SHP77 (cell line): ENCODE results near the gene TOR1AIP2.
"Not testable (repeated sequence)": the region's sequence is repeated elsewhere in the genome, so short reads cannot be mapped to it uniquely, and the experiment has no call there.

ENCODE experiments used
- DNase-seq, 2 experiments: peaks; one replicate each; lab custom pipeline; 2025; lab: John Stamatoyannopoulos, UW

The TOR1AIP2 gene

DNA sequence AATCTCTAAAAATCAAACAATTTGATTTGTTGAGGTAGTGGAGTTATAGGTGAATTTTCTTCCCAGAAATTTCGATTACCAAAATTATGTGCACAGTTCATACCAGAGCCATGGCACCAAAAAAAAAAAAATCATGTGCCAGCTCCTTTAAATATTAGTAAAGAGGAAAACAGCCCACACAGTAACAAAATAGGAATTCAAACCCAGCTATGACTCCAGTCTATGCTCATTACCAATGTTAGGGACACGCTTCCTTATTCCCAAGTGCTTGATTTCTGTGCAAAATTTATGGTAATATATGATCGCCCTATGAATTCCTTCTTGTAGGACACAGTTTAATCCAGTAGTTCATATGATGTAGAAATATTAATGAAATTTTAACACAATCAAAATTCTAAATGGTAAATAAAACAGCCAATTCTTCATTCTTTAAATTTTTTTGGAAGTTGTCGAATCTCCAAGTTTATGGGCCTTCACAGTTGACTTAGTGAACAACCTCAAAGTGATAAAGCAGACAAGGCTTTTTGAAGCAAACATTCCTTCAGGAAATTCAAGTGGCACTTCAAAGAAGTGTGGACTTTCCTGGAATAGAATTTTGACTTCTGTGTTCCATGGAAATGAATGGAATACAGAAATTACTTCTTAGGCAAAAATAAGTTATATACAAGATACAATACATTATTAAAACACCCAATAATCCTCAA lies 1.9 kb downstream of the TOR1AIP2 start:
- DNase-seq, result no peak

DNA sequence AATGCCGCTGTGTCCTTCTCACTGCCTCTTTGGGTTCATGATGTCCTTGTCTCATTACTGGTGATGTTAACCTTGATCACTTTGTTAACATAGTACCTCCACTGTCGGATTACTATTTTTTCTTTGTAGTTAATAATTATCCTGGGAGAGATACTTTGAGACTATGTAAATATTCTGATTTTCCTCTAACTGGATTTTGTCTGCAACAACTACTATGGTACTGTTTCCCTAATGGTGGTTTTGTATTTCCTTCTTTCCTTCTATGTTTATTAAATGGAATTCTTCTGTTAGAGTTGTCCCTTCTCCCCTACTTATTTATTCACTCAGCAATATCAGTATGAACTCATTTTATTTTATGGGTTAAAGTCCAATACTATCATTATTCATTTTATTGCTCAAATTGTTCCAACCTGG lies 4.2 kb downstream of the TOR1AIP2 start:
- DNase-seq, result no peak

- DNase-seq, result no peak
Observed at GRCh38 chr1:179872558-179872957, 5.0 kb downstream of the TOR1AIP2 start.

DNA sequence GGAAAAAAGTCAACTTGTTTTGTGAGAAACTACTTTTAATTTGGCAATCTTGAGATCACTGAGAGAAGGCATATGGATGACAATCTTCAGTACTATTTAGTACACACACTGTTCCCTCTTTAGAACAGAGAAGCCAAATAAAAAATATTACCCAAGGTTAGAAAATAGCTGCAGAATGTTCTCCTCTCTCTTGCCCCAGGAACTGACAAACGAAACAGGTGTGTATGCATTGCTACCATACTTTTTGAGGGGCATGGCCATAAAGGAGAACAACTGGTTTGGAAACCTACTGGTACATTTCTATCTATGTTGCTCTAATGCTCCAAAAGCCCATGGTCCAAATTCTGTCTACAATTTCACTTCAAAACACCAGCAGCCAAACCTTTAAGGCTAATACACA lies 5.7 kb downstream of the TOR1AIP2 start:
- no peak for DNase-seq

GRCh38 chr1:179870870-179871269 lies 6.7 kb downstream of the TOR1AIP2 start:
- no peak for DNase-seq

DNA sequence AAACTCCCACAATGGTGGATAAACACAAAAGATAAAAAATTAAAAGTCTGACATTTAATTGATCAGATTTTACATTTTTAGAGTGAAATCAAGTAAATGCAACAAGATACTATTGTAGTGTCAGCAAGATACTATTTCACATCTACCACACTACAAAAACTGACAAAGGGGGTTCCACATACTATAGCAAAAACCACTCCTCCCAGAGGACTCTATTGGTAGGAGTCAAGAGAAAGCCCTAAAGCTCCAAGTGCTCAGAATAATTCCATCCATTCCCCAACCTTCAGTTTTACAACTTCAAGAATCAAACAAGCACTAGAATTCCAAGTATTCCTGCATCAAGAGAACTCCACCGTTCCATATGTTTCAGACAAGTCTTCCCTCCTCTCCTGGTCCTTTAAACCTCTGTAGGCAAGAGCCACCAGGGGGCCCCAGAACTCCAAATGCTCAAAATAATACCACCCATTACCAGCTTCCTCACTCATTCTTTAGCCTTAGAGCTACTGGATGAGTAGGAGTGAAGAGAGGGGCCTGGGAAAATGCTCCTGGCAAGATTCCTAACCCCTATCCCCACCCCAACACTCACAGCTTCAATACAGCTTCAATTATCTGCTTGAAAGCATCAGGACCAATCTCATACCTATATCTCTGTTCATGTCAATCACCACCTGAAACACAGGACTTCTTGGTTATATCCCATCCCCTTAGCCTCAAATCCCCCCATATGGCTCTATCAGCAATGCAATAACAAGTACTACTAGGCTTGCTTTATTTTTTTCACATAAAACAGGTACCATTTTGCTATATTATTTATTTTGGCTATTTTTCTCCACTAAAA lies 9.9 kb downstream of the TOR1AIP2 start:
- peak; percentile 25 to 56 for DNase-seq

GRCh38 chr1:179866616-179867015 lies 11.0 kb downstream of the TOR1AIP2 start:
- no peak for DNase-seq

- no peak for DNase-seq
Observed at GRCh38 chr1:179865377-179865776, 12.2 kb downstream of the TOR1AIP2 start.

DNA sequence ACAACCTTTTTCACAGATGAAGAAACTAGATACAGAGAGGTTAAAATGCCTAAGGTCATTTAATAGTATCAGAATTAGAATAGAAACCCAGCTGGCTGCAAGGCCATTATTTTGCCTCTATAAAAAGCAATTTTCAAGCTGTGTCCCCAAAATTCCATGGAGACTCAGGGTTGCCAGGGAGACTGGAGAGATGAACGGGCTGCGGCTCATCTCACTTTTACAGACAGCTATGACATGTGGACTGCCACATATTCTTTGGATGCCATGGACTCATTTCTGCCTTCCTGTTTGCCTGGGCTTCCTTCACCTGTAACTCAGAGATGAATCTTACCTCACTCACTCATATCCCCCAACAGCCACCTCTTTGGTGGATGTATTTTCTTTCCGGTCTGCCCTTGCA lies 17.0 kb downstream of the TOR1AIP2 start:
- no peak for DNase-seq

DNA sequence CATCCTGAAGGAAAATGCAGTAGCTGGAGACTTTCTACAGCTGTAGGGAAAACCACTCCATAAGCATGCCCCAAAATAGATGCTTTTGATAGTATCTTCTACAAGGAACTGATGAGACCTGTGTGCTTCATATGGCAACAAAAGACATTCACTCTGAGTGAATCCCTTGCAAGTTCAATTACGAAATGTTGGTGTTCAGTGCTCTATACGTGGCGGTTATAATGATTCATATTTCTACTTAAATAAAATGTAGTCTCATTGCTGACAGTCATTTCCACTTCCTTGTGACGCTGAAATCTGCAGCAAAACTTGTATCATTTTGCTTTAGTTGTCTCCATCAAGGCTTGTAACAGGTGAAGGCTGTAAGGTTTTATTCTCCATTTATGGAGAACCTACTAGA lies 20.6 kb downstream of the TOR1AIP2 start:
- no peak for DNase-seq

- no peak for DNase-seq
Observed at GRCh38 chr1:179856296-179856695, 21.3 kb downstream of the TOR1AIP2 start.

DNA sequence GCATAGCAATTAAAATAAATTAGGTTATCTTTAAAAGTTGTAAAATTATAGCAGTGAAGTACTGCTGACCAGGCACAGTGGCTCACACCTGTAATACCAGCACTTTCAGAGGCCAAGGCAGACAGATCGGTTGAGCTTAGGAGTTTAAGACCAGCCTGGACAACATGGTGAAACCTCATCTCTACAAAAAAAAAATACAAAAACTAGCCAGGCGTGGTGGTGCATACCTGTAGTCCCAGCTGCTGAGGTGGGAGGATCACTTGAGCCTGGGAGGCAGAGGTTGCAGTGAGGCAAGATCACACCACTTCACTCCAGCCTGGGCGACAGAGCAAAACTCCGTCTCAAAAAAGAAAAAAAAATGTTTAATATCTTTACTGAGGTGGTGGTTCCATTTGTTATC lies 21.8 kb downstream of the TOR1AIP2 start:
- not testable (repeated sequence) for DNase-seq

DNA sequence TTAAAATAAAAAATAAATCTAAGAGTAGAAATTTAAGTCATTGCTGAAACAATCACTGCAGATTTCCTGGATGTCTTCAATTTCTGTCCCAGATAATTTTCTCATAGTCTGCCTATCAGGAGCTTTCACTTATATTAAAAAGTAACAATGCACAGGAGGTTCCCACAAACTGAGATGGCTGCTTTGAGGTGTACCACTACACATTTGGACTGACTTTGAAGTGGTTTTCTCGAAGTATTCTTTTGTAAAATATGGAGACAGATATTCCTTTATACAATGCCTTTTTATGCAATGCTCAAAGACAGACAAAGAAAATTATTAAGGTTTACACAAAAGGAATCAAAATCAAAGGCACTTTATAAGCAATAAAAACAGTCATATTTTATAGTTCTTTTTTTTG lies 24.5 kb downstream of the TOR1AIP2 start:
- no peak for DNase-seq

GRCh38 chr1:179848233-179848632 lies 29.4 kb downstream of the TOR1AIP2 start:
- no peak for DNase-seq

DNA sequence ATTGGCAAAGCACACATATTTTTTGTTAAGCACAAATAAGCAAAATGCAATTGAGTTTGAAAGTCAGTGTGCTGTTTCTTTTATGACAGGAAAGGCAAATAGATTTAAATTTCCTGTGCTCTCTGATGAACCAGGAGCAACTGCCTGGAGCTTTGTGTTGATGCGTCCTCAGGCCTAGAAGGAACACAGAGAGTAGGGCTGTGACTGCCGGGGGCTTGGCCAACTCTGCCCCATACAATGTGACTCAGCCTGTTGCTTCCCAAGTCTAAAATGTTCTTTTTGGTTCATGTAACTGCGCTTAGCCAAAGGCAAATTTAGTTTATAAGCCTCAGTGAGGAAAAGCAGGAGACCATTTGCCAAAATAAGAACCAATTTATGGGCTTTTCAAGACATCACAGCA lies 37.5 kb downstream of the TOR1AIP2 start:
- DNase-seq, result no peak

GRCh38 chr1:179836686-179837445 lies 40.7 kb downstream of the TOR1AIP2 start:
- not testable (repeated sequence) for DNase-seq

- DNase-seq, result no peak
Observed at GRCh38 chr1:179831852-179832699, 45.5 kb downstream of the TOR1AIP2 start.

GRCh38 chr1:179831225-179831624 lies 46.4 kb downstream of the TOR1AIP2 start:
- peak; percentile 35 to 36 for DNase-seq

- DNase-seq, result no peak
Observed at GRCh38 chr1:179828554-179829110, 49.0 kb downstream of the TOR1AIP2 start.

DNA sequence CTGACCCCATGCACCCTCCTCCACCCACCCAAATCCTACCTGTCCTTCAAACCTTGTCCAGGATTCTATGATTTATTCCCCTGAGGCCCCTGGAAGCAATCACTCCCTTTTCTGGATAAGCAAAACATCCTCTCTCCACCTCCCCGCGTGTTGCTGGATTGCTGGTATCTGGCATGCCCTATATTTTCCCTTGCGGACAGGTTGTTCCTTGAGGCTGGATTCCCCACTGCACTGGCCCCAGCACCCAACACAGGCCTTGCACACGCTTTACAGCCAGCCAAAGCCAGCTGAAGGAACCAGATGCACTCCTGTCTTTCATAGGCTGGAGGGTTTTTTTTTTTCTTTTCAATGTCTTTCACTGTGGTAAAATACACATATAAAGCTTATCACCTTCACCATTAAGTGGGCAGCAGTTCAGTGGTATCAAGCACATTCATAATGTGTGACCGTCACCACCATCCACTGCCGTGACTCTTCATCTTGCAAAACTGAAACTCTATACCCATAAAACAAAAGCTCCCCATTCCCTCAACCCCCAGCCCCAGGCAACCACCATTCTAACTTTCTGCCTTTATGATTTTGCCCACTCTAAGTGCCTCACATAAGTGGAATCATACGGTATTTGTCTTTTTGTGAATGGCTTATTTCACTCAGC lies 50.9 kb downstream of the TOR1AIP2 start:
- DNase-seq, result no peak
